ENCODE measurements around the gene KPNA6. TPM values are rescaled to one million over a fixed set of nuclear protein-coding genes. Genes with fewer than 3 reads are reported as not detected.
A peak's percentile ranks its signal among the peaks of the same experiment; 100 is the strongest.

Gene KPNA6
- total and polyA plus RNA-seq, 2 donors from 2014 or later, result 10.6 to 66.9 TPM

DNA sequence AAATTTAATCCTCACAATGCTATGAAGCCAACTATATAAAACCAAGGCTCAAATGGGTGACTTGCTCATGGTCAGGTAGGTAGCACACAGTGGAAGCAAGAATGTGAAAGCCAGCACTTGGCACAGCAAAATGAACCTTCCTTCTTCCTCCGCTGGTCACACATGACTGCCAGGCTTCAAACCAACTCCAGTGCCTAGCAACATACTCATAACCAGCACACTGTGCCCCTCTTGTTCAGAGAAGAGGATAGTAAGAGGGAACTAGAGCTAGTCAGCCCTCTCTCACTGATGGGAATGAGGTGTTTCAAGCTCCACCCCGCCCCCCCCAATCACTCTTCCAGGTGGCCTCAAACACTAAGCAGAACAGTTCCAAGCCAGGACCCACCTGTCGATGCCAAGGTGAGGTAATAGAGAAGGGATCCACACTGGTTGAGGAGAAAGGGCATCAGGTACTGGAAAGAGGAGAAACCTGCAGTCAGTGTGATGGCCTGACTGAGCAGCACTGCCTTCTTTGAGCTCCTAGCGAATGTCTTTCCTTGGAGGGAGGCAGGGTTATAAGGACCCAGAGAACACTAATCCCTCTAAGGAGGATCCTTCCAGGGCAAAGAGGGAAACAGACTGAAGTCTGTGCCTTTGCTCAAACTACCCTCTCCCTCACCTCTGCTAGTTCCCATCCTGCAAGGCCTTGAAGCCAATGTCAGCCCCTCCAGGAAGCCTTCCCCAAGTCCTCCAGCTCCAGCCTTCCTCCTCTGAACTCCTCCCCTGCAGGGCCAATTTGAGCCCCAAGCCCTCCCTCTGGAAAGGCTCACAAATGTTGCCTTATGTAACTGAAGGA is 113.1 kb downstream of the KPNA6 start:
- intact Hi-C loops (cut with DNase I), result no loop called here
- Histone ChIP-seq H3K9ac (ENCODE audit: low read length in 3 of 3) (peak overlapping the region; percentile 55 to 94 (median 71)), H3K36me3 (ENCODE audit: control insufficient read depth in 2 of 3, insufficient read depth in 3 of 3, low read length in 3 of 3) (peaks cover 4 to 26% (median 17%) of the 10 kb centered on the region in 3 donors), H3K4me3 (ENCODE audit: low read length in 3 of 3) (peak overlapping the region; percentile 94 to 99 (median 97)), H3K27ac (ENCODE audit: low read depth in 2 of 2, low read length in 2 of 2) (peak overlapping the region; percentile 20 to 92), H3K9me3 (ENCODE audit: control insufficient read depth in 2 of 3, insufficient read depth in 1 of 3, low read length in 3 of 3) (no peaks in the 10 kb centered on the region), H3K4me1 (ENCODE audit: control insufficient read depth in 2 of 3, insufficient read depth in 2 of 3, low read depth in 1 of 3, low read length in 3 of 3) (peaks cover 6 to 28% (median 22%) of the 10 kb centered on the region in 3 donors), H3K27me3 (ENCODE audit: control insufficient read depth, insufficient read depth, low read length) (no peaks in the 10 kb centered on the region)
- DNase-seq, result peak in 3 of 5 donors; percentile 57 to 69 (median 62)
- FAIRE-seq, result no peak
- TF ChIP-seq, protein P1, sequence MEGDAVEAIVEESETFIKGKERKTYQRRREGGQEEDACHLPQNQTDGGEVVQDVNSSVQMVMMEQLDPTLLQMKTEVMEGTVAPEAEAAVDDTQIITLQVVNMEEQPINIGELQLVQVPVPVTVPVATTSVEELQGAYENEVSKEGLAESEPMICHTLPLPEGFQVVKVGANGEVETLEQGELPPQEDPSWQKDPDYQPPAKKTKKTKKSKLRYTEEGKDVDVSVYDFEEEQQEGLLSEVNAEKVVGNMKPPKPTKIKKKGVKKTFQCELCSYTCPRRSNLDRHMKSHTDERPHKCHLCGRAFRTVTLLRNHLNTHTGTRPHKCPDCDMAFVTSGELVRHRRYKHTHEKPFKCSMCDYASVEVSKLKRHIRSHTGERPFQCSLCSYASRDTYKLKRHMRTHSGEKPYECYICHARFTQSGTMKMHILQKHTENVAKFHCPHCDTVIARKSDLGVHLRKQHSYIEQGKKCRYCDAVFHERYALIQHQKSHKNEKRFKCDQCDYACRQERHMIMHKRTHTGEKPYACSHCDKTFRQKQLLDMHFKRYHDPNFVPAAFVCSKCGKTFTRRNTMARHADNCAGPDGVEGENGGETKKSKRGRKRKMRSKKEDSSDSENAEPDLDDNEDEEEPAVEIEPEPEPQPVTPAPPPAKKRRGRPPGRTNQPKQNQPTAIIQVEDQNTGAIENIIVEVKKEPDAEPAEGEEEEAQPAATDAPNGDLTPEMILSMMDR (IDR thresholded peaks at IDR 0.05; ENCODE audit: borderline replicate concordance, extremely low read depth, insufficient read depth), result no peak

DNA sequence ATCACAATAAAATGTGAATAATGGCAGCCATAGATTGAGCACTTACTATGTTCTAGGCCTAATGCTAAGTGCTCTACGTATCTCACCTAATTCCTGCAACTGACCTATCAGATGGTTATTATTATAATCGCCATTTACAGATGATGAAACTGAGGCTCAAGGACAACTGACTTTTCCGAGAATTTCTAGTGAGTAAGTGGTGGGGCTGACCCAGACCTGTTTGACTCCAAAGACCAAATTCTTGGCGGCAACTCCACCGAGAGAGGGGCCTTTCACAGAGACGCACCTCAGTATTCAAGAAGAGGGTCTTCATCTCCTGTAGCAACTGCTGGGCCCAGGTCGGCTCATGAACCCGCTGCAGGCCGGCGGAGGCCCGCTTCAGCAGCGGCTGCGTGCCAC is 113.7 kb downstream of the KPNA6 start:
- DNase-seq (no peak), FAIRE-seq (no peak)
- peak overlapping the region; percentile 94 to 99 (median 97) for H3K4me3 ChIP-seq (ENCODE audit: low read length in 3 of 3)
- H3K9me3 ChIP-seq (ENCODE audit: control insufficient read depth in 2 of 3, insufficient read depth in 1 of 3, low read length in 3 of 3), result no peaks in the 10 kb centered on the region
- H3K4me1 ChIP-seq (ENCODE audit: control insufficient read depth in 2 of 3, insufficient read depth in 2 of 3, low read depth in 1 of 3, low read length in 3 of 3), result peaks cover 6 to 28% (median 22%) of the 10 kb centered on the region in 3 donors
- no peaks in the 10 kb centered on the region for H3K27me3 ChIP-seq (ENCODE audit: control insufficient read depth, insufficient read depth, low read length)
- intact Hi-C loops (cut with DNase I), result no loop called here
- peak overlapping the region; percentile 20 to 92 for H3K27ac ChIP-seq (ENCODE audit: low read depth in 2 of 2, low read length in 2 of 2)
- peak overlapping the region; percentile 55 to 94 (median 71) for H3K9ac ChIP-seq (ENCODE audit: low read length in 3 of 3)
- peaks cover 4 to 24% (median 20%) of the 10 kb centered on the region in 3 donors for H3K36me3 ChIP-seq (ENCODE audit: control insufficient read depth in 2 of 3, insufficient read depth in 3 of 3, low read length in 3 of 3)
- TF ChIP-seq, protein P1 (IDR thresholded peaks at IDR 0.05; ENCODE audit: borderline replicate concordance, extremely low read depth, insufficient read depth), result no peak

DNA sequence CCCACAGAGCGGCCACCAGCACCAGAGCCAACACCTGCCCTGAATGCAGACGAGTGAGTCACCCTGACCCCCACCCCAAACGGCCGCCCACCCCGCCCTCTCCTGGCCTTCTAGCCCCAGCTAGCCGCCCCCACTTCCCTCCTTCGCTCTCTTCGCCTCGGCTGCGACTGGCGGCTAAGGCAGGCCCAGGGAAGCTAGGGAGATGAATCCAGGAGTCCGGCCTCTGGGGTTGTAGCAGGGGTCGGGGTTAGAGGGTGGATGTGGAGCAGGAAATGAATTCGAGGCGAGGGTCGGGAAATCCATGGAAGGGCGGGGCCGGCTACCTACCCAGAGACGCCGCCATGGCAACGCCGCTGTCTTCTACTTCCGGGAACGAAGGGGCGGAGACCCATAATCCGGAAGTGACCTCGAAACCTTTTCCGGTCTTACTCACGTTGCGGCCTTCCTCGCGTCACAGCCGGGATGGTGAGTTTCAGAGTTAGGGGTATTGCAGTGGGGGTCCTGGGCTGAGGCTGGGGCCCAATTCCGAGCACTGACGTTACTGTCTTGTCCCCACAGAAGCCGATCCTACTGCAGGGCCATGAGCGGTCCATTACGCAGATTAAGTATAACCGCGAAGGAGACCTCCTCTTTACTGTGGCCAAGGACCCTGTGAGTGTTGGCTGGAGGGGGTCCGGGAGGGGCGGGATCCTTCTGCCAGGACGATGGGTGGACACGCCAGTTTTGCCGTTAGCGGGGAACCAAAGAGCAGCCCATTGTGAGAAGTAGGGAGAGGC is 114.3 kb downstream of the KPNA6 start, which contains the start of the genes EIF3I and TMEM234:
TSS of gene EIF3I (plus strand) at position 428 of the 776 bp plus-strand sequence. CDS start at position 463, 35 bp downstream.
TSS of gene TMEM234 (minus strand) at position 374 of the 776 bp plus-strand sequence. CDS start at position 343, 31 bp downstream.
- Histone ChIP-seq H3K27me3 (ENCODE audit: control insufficient read depth, insufficient read depth, low read length) (no peaks in the 10 kb centered on the region), H3K4me3 (ENCODE audit: low read length in 3 of 3) (peak within 1 kb of the TSS; percentile 94 to 99 (median 97)), H3K27ac (ENCODE audit: low read depth in 2 of 2, low read length in 2 of 2) (peak within 1 kb of the TSS; percentile 92 to 95), H3K9me3 (ENCODE audit: control insufficient read depth in 2 of 3, insufficient read depth in 1 of 3, low read length in 3 of 3) (no peaks in the 10 kb centered on the region), H3K36me3 (ENCODE audit: control insufficient read depth in 2 of 3, insufficient read depth in 3 of 3, low read length in 3 of 3) (peaks cover 4 to 18% (median 18%) of the 10 kb centered on the region in 3 donors), H3K9ac (ENCODE audit: low read length in 3 of 3) (peak within 1 kb of the TSS; percentile 94 to 97 (median 97)), H3K4me1 (ENCODE audit: control insufficient read depth in 2 of 3, insufficient read depth in 2 of 3, low read depth in 1 of 3, low read length in 3 of 3) (peaks cover 6 to 28% (median 22%) of the 10 kb centered on the region in 3 donors)
- intact Hi-C loops (cut with DNase I), result no loop called here
- TF ChIP-seq, protein P1 (IDR thresholded peaks at IDR 0.05; ENCODE audit: borderline replicate concordance, extremely low read depth, insufficient read depth), result no peak
- peak; percentile 37 for FAIRE-seq
- peak; percentile 95 to 98 (median 96) for DNase-seq

Measured in kidney (tissue), 14 donors.